K562 (cell line): ENCODE results near the gene ITGAX.

Experiments
- EP300 ChIP-seq: IDR thresholded peaks from 2 replicates; pipeline ENCODE4 v1.6.1; 2012; ENCODE audit warnings: low read length, improper control_type of control experiment
- FIP1L1 ChIP-seq: fragments of 200-400 bp; formaldehyde crosslinking; IDR thresholded peaks from 2 replicates; pipeline ENCODE4 v1.6.1; 2018; ENCODE audit warnings: mild to moderate bottlenecking, low read depth, low read length; ENCODE audit not compliant: poor library complexity, severe bottlenecking
- ILF3 ChIP-seq: fragments of 450-650 bp; IDR thresholded peaks from 2 replicates; pipeline ENCODE4 v1.6.1; 2018; ENCODE audit warnings: antibody characterized with exemption, mild to moderate bottlenecking, moderate library complexity, borderline replicate concordance
- MAZ ChIP-seq, 2 experiments: fragments of 450-650 bp in 1 of 2; sonication (generic) in 1 of 2; formaldehyde crosslinking; IDR thresholded peaks in 1 of 2; conservative IDR thresholded peaks in 1 of 2; 2 replicates each; pipeline versions ENCODE4 v1.4.0 to v1.5.0; 2020; ENCODE audit warnings: mild to moderate bottlenecking in 1 of 2, missing genetic modification reagents in 1 of 2
- POLR2AphosphoS5 ChIP-seq: IDR thresholded peaks from 2 replicates; pipeline ENCODE4 v1.6.1; 2011; ENCODE audit warnings: mild to moderate bottlenecking, low read depth, low read length, moderate library complexity; ENCODE audit not compliant: control insufficient read depth, insufficient read depth
- SMC3 ChIP-seq: conservative IDR thresholded peaks from 2 replicates; pipeline ENCODE4 v1.6.1; 2011; ENCODE audit warnings: low read depth, low read length, improper control_type of control experiment; ENCODE audit not compliant: insufficient read depth
- SRF ChIP-seq, 2 experiments: fragments of 250-450, 450-650 bp in 1 of 2; sonication (Bioruptor Pico) in 1 of 2; sonication (generic) in 1 of 2; formaldehyde crosslinking; IDR thresholded peaks; 2 replicates each; pipeline versions ENCODE4 v1.5.0 to v1.5.1; 2020 to 2022; ENCODE audit warnings: mild to moderate bottlenecking in 1 of 2, missing genetic modification reagents in 1 of 2
- ZC3H8 ChIP-seq: fragments of 450-650 bp; IDR thresholded peaks from 2 replicates; pipeline ENCODE4 v1.6.1; 2017
- TF ChIP-seq, protein P1 (sequence below): fragments of 250-450 bp; sonication (Bioruptor Pico); IDR thresholded peaks from 2 replicates; pipeline ENCODE4 v1.6.1; 2021; ENCODE audit warnings: mild to moderate bottlenecking
- TF ChIP-seq, protein P2 (sequence below): sonication (generic); formaldehyde crosslinking; IDR thresholded peaks from 2 replicates; pipeline ENCODE4 v1.9.0; 2022; ENCODE audit warnings: mild to moderate bottlenecking, missing genetic modification reagents

DNA sequence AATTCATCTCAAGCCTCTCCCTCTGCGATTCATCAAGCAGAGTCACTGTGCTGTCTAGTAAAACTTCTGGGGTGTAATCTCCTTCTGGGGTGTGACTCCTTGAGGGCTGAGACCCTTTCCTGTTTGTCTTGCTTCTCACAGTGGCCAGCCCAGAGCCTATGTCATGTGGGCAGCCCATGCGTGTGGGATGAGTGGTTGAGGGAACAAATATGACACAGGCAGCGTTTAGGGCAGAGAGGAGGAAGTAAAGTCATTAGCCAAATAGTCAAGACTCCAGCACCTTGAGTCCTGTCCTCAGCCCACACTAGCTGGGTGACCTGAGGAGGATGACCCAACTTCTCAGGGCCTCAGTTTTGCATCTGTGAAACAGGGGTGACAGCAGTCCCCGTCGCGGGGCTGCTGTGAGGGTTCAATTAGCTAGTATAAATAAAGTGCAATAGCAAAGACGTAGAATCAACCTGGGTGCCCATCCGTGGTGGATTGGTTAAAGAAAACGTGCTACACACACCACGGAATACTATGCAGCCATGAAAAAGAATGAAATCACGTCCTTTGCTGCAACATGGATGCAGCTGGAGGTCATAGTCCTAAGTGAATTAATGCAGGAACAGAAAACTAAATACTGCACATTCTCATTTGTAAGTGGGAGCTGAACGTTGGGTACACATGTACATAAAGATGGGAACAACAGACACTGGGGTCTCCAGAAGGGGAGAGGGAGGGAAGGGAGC, 4.5 kb upstream of the ITGAX start:
- TF ChIP-seq SMC3 (no peak), EP300 (no peak), ZC3H8 (no peak), MAZ (CRISPR knock-in tag; conservative IDR thresholded peaks at IDR 0.05 in 1 of 2, IDR thresholded peaks at IDR 0.05 in 1 of 2) (no peak), ILF3 (no peak), SRF (CRISPR knock-in tag; IDR thresholded peaks at IDR 0.05) (no peak), FIP1L1 (no peak), POLR2AphosphoS5 (no peak)
- TF ChIP-seq, protein P1, sequence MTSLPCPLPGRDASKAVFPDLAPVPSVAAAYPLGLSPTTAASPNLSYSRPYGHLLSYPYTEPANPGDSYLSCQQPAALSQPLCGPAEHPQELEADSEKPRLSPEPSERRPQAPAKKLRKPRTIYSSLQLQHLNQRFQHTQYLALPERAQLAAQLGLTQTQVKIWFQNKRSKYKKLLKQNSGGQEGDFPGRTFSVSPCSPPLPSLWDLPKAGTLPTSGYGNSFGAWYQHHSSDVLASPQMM (CRISPR knock-in tag) = no peak
- TF ChIP-seq, protein P2, sequence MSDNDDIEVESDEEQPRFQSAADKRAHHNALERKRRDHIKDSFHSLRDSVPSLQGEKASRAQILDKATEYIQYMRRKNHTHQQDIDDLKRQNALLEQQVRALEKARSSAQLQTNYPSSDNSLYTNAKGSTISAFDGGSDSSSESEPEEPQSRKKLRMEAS (CRISPR knock-in tag) = no peak
